Loucy (cell line): ENCODE data around the gene TMEM201.

Experiments
- H2AFZ ChIP-seq: fragments of 200-600 bp; sonication (generic); 2 replicates; pipeline ENCODE4 v1.6.0; 2016; ENCODE audit warnings: antibody characterized with exemption, mild to moderate bottlenecking, low read length, moderate library complexity
- H3F3A ChIP-seq: fragments of 200-600 bp; 2 replicates; pipeline ENCODE4 v1.6.0; 2016; ENCODE audit warnings: antibody characterized with exemption, low read depth, mild to moderate bottlenecking
- H3K27me3 ChIP-seq: fragments of 200-600 bp; sonication (generic); 2 replicates; pipeline ENCODE4 v1.6.1; 2014; ENCODE audit warnings: low read length, mild to moderate bottlenecking; ENCODE audit not compliant: insufficient read depth, poor library complexity, severe bottlenecking
- H3K36me3 ChIP-seq: fragments of 200-600 bp; sonication (generic); 2 replicates; pipeline ENCODE4 v1.6.1; 2016; ENCODE audit warnings: low read length; ENCODE audit not compliant: insufficient read depth
- H3K4me1 ChIP-seq: fragments of 200-600 bp; sonication (generic); 2 replicates; pipeline ENCODE4 v1.5.1; 2014; ENCODE audit warnings: low read length, mild to moderate bottlenecking; ENCODE audit not compliant: insufficient read depth, poor library complexity, severe bottlenecking
- H3K4me2 ChIP-seq: fragments of 200-600 bp; sonication (generic); 2 replicates; pipeline ENCODE4 v1.6.0; 2014; ENCODE audit warnings: antibody characterized with exemption, low read length, low read depth, mild to moderate bottlenecking; ENCODE audit not compliant: poor library complexity, severe bottlenecking
- H3K4me3 ChIP-seq: fragments of 200-600 bp; sonication (generic); 2 replicates; pipeline ENCODE4 v1.5.1; 2014; ENCODE audit warnings: low read length, mild to moderate bottlenecking, mixed read lengths; ENCODE audit not compliant: poor library complexity, severe bottlenecking
- H3K79me2 ChIP-seq: fragments of 200-600 bp; sonication (generic); 2 replicates; pipeline ENCODE4 v1.6.1; 2014; ENCODE audit warnings: low read length; ENCODE audit not compliant: insufficient read depth
- H3K9ac ChIP-seq: fragments of 200-600 bp; sonication (generic); 2 replicates; pipeline ENCODE4 v1.6.0; 2014; ENCODE audit warnings: mild to moderate bottlenecking, low read depth, low read length, moderate library complexity; ENCODE audit not compliant: poor library complexity, severe bottlenecking
- H3K9me2 ChIP-seq: fragments of 200-600 bp; sonication (generic); replicated peaks from 2 replicates; pipeline ENCODE4 v1.6.1; 2016; ENCODE audit warnings: low read depth, low read length, mixed read lengths
- H3K9me3 ChIP-seq: fragments of 200-600 bp; sonication (generic); 2 replicates; pipeline ENCODE4 v1.6.1; 2014; ENCODE audit warnings: mild to moderate bottlenecking, antibody characterized with exemption, low read length, low read depth; ENCODE audit not compliant: insufficient read depth
- H4K20me1 ChIP-seq: fragments of 200-600 bp; sonication (generic); 2 replicates; pipeline ENCODE4 v1.6.0; 2014; ENCODE audit warnings: antibody characterized with exemption, low read length, mild to moderate bottlenecking; ENCODE audit not compliant: insufficient read depth, poor library complexity, severe bottlenecking
- CTCF ChIP-seq: fragments of 200-600 bp; sonication (generic); conservative IDR thresholded peaks from 2 replicates; pipeline ENCODE4 v1.5.1; 2014; ENCODE audit warnings: mild to moderate bottlenecking, antibody characterized with exemption, low read length
- EZH2phosphoT487 ChIP-seq: fragments of 200-600 bp; IDR thresholded peaks from 2 replicates; pipeline ENCODE4 v1.6.1; 2018; ENCODE audit warnings: antibody characterized with exemption, mild to moderate bottlenecking, moderate library complexity, borderline replicate concordance

TMEM201 gene

GRCh38 chr1:9631613-9632012 lies 42.9 kb downstream of the TMEM201 start:
- Histone ChIP-seq H3K79me2 (no peaks in the 10 kb centered on the region), H4K20me1 (no peaks in the 10 kb centered on the region), H3K27me3 (no peaks in the 10 kb centered on the region), H3K4me1 (peaks cover 4% of the 10 kb centered on the region), H3K4me2 (no peak overlapping the region), H3K9ac (no peak overlapping the region), H3K9me2 (no peaks in the 10 kb centered on the region), H3K9me3 (no peaks in the 10 kb centered on the region), H3K36me3 (no peaks in the 10 kb centered on the region), H2AFZ (no peak overlapping the region), H3F3A (no peaks in the 10 kb centered on the region), H3K4me3 (no peak overlapping the region)
- no peak for TF ChIP-seq CTCF
- no peak for TF ChIP-seq EZH2phosphoT487

- H3K79me2 ChIP-seq, result no peaks in the 10 kb centered on the region
- no peak overlapping the region for H3K4me2 ChIP-seq
- no peaks in the 10 kb centered on the region for H4K20me1 ChIP-seq
- H3K9me3 ChIP-seq, result no peaks in the 10 kb centered on the region
- no peaks in the 10 kb centered on the region for H3K36me3 ChIP-seq
- H3K9ac ChIP-seq, result no peak overlapping the region
- H3K4me3 ChIP-seq, result no peak overlapping the region
- H3K9me2 ChIP-seq, result no peaks in the 10 kb centered on the region
- no peaks in the 10 kb centered on the region for H3F3A ChIP-seq
- H3K4me1 ChIP-seq, result no peaks in the 10 kb centered on the region
- no peaks in the 10 kb centered on the region for H3K27me3 ChIP-seq
- no peak for TF ChIP-seq CTCF
- no peak for TF ChIP-seq EZH2phosphoT487
- no peak overlapping the region for H2AFZ ChIP-seq
Observed at GRCh38 chr1:9633493-9633892, 44.8 kb downstream of the TMEM201 start.

- Histone ChIP-seq H3K27me3 (no peaks in the 10 kb centered on the region), H3K79me2 (no peaks in the 10 kb centered on the region), H3K9me2 (no peaks in the 10 kb centered on the region), H3K4me3 (no peak overlapping the region), H4K20me1 (no peaks in the 10 kb centered on the region), H3K4me2 (no peak overlapping the region), H3K9me3 (no peaks in the 10 kb centered on the region), H3K9ac (no peak overlapping the region), H3F3A (no peaks in the 10 kb centered on the region), H3K36me3 (no peaks in the 10 kb centered on the region), H2AFZ (no peak overlapping the region), H3K4me1 (no peaks in the 10 kb centered on the region)
- TF ChIP-seq EZH2phosphoT487 (no peak), CTCF (no peak)
Observed at GRCh38 chr1:9634582-9634981, 45.9 kb downstream of the TMEM201 start.
